Forelimb muscle (tissue), 1 donor: Measurements from ENCODE around the gene PPP1R14D. TPM values are rescaled to one million over a fixed set of nuclear protein-coding genes. Genes with fewer than 3 reads are reported as not detected.

Source experiments
- DNase-seq: peaks from one replicate; pipeline ENCODE4 v3.0.0-alpha.2; 2013; ENCODE audit warnings: low read depth
- polyA plus RNA-seq: library from polyadenylated mRNA; unstranded; fragments of 120-200 nt; gene quantifications from one replicate; pipeline ENCODE4 v1.2.1, GENCODE V29; 2013; ENCODE audit not compliant: insufficient read length

The PPP1R14D gene
- polyA plus RNA-seq, 1 donor: 0.19 TPM

DNA sequence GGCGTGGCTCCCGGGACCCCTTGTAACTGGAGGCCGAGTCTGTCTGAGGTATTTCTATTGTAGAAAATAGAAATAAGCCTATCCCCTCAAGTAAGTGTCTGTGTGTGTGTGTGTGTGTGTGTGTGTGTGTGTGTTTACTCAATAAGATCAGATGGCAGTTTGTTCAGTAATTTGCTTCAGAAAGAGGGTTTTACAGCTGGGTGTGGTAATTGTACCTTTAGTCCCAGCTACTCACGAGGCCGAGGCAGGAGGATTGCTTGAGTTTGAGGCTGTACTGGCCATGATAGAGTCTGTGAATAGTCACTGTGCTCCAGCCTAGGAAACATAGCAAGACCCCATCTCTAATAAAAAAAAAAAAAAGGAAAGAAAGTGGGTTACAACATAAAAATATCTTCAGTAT is 24.0 kb upstream of the PPP1R14D start:
- DNase-seq: no peak

DNA sequence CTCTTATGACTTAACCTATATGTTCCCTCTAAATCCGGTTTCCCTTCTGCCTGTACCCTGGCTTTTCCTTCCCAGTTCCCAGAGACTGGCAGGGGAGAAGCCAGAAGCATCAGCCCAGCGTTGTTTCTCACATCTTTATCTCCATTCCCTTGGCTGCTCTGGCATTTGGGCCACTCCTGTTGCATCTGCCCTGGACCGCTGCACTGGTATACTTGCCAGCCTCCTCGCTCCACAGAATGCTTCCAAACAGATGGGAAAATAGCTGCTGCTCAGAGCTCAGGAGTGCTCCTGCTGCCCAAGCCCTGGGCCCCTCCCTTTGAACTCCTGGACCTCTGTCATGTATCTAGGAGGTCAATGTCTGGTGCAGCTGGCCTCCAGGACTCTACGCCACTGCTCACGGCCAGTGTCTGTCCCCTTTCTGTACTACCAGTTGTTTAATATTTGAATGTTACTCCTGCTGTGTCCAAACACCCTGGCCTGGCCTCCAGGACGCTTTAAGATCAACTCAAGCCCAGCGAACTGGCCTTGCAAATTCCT is 22.1 kb upstream of the PPP1R14D start:
- no peak for DNase-seq

DNA sequence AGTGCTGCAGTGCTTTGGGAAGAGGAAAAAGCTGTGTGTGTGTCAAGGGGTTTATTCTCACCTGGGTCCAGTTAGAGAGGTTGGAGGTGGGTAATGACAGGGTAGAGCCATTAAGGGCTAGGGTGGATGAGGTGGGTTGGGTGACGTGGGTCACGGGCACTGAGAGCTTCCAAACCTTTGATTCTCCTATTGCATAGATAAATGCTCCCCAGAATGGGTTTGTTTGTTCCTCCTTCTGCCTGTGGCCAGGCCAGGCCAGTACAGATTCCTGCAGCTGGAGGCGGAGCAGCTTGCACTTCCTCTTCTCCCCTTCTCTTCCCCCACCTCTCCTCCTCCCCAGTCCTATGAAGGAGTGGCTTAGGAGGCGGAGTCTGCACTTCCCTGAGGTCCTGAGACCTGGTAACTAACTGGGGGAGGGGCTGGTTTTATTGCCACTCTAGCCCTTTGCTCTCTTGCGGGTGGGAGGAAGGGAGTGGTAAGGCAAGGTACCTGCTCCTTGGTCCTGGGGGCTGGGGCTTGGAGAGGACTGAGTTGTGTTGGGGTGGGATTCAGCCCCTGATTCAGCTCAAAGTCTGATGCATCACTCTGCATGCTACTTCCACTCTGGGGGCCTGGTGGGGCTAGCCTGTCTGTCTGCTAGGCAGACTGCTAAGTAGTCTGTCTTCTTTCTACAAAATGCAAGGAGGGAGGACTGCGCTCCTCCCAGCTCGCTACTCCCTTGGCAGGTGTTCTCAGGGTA is 18.9 kb upstream of the PPP1R14D start:
- DNase-seq: no peak

DNA sequence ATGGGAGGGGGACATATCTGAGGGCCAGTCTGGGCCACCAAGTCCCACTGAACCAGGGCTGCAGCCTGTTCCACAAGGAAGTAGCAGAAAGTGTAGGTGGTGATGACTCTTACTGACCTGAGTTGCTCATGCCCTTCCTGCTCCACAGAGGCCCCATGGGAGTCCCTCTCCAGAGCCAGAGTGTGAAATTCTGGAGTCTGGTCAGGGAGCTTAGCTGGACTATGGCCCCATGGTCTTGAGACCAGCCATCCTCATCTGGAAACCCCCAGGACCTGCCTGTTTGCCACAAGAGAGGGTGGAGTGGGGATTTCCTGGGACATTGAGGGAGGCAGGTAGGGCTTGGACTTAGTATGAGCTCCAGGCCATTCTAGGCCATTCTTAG is 18.3 kb upstream of the PPP1R14D start:
- DNase-seq: no peak

DNA sequence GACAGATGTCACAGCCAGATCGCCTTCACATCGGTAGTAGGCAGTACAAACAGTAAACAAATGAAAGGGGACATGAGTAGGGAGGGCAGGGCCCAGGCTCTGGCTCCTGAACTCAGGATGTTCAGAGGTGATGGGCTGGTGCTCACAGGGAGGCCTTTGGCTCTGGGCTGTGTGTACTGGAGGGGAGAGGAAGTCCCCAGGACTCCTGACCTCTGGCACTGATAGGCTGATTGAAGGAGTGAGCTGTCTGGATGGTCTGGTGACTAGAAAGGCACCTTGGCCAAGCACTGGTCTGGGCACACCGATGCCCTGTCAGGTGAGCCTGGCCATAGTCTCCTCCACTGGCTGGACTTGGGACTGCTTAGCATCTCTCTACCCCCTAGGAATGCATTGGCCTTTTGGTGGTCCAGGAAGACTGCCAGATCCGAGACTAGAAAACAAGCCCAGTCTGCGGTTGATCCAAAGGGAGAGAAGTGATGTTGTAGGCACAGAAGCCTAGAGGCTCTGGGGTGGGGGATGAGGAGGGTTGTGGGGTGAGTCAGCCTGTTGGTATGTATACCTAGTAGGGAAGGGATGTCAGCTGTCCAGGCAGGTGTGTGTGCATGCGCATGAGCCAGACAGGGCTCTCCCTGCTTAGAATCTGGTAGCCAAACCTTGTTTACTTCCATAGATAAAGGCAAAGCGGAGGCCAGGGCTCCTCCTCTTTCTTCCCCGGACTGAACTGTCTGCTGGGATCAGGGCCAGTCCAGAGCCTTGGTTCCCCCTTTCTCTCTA is 17.2 kb upstream of the PPP1R14D start:
- DNase-seq: no peak

DNA sequence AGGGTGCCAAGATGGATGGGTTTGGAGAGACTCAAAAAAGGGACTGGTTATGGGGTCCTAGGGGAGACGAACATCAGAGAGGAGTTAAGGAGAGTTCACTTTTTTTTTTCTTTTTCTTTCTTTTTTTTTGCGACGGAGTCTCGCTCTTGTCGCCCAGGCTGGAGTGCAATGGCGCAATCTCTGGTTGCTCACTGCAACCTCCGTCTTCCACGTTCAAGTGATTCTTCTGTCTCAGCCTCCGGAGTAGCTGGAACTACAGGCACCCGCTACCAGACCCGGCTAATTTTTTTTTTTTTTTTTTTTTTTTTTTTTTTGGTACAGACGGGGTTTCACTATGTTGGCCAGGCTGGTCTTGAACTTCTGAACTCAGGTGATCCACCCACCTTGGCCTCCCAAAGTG is 16.5 kb upstream of the PPP1R14D start:
- no peak for DNase-seq

DNA sequence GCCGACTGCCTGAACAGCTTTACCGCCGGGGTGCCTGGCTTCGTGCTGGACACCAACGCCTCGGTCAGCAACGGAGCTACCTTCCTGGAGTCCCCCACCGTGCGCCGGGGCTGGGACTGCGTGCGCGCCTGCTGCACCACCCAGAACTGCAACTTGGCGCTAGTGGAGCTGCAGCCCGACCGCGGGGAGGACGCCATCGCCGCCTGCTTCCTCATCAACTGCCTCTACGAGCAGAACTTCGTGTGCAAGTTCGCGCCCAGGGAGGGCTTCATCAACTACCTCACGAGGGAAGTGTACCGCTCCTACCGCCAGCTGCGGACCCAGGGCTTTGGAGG is 16.2 kb upstream of the PPP1R14D start:
- no peak for DNase-seq

DNA sequence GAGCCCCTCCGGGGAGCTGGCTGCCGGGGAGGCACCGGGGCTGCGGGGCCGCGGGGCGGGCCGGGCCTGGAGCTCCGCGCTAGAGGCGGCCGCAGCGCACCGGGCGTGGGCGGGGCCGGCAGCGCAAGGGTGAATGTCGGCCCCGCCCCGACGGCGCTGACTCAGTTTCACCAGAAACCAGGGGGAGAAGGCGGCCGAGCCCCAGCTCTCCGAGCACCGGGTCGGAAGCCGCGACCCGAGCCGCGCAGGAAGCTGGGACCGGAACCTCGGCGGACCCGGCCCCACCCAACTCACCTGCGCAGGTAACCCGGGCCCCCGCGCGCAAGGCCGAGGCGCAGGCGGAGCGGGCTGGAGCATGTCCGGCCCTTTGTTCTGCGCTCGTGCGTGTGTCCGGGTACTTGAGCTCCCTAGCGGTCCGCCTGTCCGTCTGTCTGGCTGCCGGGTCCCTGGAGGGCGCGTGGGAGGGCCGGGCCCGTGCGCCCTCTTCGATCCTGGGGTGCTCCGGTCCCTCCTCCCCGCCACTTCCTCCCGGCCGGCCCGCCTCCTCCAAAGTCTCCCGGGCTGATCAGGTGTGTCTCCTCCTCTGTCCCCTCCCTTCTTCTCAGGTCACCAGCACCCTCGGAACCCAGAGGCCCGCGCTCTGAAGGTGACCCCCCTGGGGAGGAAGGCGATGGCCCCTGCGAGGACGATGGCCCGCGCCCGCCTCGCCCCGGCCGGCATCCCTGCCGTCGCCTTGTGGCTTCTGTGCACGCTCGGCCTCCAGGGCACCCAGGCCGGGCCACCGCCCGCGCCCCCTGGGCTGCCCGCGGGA is 15.6 kb upstream of the PPP1R14D start, which contains the start of gene SPINT1:
Gene SPINT1 (plus strand): TSS at position 164 of the 811 bp plus-strand sequence. CDS start 507 bp downstream, at position 671.
- no peak for DNase-seq

DNA sequence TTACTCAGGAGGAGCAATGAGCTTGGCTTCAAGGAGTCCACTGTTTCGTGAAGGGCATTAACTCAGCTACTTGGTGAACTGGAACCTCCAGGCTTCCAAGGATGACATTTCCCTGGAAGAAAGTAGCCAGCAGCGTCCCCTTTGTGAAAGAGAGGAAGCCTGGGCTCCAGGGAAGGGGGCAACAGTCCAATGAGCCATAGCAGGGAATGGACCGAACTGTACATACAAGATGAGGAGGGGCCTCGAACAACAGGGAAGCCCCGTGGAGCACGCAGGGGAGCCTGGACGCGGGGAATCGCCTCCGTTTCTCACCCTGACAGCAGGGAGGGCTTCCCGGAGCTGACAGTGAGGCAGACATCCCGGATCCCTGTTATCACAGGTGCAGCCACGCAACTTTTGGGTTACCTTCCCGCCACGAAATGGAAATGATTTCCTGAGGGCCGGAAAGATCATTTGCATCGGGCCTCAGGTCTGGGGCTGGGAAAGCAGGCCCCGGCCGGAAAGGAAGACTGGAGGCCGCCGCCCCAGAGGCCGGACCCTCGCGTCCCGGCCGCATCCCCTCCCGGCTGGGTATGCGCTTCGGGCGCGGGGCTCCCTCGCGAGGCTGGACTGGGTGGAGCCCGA is 14.9 kb upstream of the PPP1R14D start:
- no peak for DNase-seq

DNA sequence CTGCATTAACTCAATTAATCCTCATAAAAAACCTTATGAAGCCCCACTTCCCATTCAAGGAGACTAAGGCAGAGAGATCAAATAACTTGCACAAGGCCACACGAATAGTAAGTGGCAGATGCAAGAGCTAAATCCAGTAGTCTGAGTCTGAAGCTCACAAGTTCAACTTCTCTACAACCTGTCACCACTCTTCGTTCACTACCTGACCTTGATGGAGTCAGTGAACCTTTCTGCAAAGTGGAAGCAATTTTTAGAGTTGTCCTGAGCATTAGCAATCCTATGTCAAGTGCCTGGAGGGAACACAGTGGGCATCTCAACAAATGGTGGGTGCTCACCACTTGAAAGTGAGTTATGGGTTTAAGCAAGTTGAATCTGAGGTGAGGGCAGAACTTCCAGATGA is 13.2 kb upstream of the PPP1R14D start:
- no peak for DNase-seq

DNA sequence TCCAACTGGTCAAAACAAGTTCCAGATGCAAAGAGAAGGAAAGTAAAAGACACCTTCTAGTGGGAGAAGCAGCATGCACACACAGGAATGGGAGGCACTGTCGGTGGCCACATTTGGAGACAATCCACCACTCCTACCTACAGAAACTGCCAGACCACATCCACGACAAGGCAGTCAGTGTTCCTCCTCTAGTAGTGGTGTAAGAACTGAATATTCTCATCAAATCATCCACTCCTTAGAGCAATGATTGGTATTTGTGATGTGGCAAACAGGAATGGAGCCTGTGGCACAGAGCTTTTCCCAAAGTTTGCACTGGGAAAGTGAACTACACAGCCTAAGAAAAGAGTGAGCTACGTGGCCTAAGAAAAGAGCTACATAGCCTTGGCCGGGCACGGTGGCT is 10.2 kb upstream of the PPP1R14D start:
- DNase-seq: no peak

DNA sequence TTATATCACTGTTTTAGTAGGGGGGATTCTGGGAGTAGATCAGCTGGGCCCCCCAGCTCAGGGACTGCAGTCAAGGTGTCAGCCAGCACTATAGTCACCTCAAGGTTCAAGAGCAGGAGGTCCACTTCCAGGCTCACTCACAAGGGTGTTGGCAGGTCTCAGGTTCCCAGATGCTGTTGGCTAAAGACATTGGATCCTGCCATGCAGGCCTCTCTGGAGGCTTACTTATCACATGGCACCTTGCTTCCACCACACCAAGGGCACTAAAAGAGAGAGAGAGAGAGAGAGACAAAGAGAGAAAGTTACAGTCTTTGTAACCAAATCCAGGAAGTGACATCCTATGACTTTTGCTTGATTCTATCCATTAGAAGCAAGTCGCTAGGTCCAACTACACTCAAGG is 7.5 kb upstream of the PPP1R14D start:
- DNase-seq: no peak

DNA sequence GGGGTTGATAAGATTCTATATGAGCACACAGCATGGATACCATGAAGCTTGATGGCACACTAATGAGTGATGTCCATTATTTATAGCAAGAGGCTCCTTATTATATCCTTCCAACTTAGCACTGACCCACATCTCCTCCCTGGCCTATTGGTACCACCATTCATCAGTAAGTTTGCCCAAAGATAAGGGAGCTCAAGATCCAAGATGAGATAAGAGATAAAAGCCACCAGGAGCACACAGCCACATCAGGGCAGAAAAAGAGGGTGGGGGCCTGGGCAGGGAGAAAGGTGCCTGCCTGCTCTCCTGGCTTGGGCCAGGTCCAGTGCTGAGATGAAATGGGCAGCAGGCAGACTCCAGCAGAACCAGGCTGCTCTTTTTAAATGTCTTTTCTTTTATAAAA is 4.4 kb upstream of the PPP1R14D start:
- no peak for DNase-seq

DNA sequence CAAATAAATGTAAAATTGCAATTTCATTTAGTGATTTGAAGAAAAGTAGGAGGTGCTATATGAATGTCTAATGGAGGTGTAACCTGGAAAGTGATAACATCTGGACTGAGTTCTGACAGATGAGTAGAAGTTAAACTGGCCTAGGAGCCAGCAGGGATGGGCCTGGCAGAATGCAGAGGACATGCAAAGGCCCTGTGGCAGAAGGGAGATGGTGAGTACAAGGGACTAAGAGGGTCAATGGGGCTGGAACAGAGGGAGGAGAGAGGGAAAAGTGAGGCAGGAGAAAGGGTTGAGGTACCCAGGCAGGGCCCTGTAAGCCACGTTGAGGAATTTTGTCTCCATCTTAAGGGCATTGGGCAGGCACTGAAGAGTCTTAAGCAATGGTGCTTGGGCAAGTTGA is 3.4 kb upstream of the PPP1R14D start:
- no peak for DNase-seq

DNA sequence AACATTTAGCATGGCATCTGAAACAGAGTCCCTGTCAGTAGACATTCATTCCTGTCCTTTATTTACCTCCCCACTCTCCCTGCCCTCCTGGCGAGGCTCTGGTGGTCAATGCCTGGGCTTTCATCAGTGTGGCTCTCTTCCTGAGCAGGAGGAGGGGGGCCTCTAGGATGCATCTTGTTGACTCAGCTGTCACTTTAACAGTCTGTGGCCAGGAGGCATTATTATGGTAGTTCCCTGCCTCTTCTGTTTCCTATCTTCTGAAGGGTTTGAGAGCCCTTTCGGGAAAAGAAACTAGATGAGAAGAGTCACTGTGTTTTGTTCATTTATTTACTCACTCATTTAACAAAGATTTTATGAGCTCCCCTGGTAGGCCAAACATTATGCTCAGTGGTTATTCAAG is 2.4 kb upstream of the PPP1R14D start:
- no peak for DNase-seq

DNA sequence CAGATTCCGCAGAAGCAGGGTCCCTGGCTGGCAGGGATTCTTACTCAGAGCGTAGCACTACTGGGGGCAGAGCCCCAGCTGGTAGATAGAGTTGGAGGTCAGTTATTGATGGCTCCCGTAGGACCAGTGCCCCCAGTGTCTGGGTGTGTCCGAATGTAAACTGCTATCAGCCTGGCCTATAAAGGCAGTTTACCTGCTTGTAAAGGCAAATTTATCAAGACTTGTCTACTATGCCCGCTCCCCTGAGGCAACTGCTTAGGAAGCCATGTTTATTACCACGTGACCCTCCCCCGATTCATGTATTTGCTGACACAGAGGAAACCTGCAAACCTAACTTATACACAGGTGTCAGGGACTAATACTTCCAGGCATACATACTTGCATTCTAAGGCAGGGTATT is 607 bp upstream of the PPP1R14D start:
- DNase-seq: no peak

DNA sequence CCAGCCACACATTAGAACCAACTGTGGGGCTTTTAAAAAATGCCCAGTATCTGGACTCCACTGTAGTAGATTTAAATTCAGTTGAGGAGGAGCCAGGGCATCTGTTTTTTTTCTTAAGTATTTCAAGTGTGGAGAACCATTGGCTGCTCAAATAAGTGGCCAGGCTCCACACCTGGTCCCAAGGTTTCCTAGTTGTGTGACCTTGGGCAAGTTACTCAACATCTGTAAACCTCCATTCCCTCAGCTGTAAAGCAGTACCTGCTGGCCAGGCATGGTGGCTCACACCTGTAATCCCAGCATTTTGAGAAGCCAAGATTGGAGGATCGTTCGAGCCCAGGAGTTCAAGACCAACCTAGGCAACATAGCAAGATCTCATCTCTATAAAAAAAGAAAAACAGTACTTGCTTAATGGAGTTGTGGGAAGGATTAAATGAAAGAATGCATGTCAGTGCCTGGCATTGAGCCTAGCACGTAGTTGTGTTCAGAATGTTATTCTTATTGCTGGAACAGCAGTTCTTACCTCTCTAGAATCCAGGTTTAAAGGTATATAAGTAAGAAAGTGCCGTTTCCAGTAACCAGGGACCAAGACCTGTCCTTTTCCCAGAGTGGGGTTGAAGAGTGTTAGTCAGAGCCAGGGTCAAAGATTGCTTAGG is 2.0 kb downstream of the PPP1R14D start:
- no peak for DNase-seq

DNA sequence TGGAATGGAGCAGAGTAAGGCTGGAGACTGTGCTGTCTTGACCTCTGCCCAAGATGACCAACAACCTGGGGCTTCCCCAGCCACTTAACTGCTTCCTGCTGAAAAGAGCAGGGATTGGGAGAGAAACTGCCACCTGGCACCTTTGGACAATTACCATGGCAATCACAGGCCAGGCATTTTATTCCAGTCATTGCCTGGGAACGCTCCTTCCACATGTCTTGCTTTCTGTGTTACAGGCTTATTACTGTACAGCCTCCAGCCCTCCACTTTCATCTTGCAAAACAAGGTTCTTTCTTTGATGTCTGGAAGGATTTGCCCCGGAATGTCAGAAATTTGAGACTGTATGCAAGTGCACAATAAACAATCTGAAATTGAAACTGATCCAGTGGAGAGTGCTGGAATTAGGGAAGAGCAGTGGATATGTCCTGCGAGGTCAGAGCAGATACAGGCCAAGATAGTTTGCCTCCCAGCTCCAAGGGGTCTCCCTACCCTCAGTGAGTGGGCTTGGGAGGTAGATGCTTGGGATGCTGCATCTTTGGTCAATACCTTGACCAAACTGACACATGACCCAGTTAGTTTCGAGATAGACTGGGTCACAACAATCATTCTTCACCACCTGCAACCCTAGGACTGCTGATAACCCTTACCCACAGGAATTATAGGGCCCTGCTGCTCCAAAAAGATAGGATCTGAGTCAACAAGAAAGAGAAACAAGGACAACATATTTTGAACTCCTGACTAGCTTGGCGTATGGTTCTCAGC is 2.7 kb downstream of the PPP1R14D start:
- DNase-seq: no peak

DNA sequence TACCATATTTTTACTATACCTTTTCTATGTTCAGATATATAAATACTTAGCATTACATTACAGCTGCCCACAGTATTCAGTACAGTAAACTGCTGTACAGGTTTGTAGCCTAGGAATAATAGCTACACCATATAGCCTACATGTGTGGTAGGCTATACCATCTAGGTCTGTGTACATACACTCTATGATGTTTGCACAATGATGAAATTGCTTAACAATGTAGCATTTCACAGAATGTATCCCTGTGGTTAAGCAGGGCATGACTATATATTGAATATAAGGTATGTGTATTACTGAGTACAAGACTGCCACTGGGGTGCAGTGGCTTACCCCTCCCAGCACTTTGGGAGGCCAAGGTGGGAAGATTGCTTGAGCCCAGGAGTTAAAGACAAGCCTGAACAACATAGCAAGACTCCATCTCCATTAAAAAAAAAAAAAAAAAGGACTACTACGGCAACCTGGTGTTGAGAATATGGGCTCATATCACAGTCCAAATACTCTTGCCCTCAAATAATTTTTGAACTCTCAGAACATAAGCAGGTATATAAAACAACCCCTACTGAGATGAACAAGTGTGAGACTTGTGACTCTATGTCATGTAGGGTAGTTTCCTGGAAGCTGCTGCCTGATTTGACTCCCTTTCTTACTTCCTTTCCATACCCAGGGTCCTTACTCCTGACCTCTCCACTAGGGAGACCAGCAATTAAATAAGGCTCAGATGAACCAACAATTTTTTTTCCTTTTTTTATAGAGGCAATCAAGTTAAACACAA is 4.8 kb downstream of the PPP1R14D start:
- DNase-seq: no peak

DNA sequence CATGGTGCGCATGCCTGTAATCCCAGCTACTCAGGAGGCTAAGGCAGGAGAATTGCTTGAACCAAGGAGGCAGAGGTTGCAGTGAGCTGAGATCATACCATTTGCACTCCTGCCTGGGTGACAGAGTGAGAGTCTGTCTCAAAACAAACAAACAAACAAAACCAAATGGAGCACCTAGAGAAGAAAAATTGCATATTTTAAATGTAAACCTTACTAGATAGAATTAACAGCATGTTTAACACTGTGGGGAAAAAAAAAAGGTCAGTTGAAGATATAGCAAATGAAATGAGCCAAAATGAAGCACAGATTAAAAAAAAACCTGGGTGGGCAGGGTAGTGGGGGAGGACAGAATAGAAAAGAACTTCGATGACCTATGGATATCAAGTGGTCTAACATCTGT is 7.3 kb downstream of the PPP1R14D start:
- DNase-seq: no peak
